Sigmoid colon (tissue), 3 donors: Measurements from ENCODE around the gene NOX5.

Experiments used
- POLR2A ChIP-seq, 2 donors: fragments of 450-650 bp; IDR thresholded peaks; one replicate each; pipeline ENCODE4 v1.6.1; 2016; ENCODE audit warnings: antibody characterized with exemption in 2 of 2, mild to moderate bottlenecking in 2 of 2, moderate library complexity in 2 of 2
- TF ChIP-seq, protein P1 (sequence below), 4 experiments: fragments of 450-650 bp in 3 of 4; fragments of 200-600 bp in 1 of 4; IDR thresholded peaks; one replicate each; pipeline ENCODE4 v1.5.1; 2016 to 2019; ENCODE audit warnings: antibody characterized with exemption in 4 of 4, mild to moderate bottlenecking in 3 of 4, moderate library complexity in 2 of 4

DNA sequence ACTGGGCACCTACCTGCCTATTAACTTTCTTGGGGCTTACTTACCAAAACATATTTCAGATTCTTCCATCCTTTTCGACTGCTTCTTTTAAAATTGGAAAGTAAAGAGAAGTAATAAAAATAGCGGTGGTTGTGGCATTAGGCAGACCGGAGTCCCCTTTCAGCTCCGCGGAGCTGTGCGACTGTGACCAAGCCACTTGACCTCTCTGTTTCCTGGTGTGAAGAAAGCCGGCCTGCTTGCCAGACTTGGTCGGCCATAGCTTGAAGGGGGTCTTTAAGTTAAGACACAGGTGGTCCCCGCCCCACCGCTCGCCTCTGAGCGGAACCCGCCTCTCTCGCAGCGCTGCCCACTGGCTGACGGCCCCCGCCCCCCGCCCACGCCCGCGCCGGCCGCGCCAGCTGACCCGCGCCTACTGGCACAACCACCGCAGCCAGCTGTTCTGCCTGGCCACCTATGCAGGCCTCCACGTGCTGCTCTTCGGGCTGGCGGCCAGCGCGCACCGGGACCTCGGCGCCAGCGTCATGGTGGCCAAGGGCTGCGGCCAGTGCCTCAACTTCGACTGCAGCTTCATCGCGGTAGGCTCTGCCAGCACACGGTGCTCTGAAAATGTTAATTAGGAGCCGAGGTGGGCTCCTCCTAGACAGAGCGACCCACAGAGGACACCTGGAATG, 18.3 kb downstream of the NOX5 start:
- TF ChIP-seq, protein P1, sequence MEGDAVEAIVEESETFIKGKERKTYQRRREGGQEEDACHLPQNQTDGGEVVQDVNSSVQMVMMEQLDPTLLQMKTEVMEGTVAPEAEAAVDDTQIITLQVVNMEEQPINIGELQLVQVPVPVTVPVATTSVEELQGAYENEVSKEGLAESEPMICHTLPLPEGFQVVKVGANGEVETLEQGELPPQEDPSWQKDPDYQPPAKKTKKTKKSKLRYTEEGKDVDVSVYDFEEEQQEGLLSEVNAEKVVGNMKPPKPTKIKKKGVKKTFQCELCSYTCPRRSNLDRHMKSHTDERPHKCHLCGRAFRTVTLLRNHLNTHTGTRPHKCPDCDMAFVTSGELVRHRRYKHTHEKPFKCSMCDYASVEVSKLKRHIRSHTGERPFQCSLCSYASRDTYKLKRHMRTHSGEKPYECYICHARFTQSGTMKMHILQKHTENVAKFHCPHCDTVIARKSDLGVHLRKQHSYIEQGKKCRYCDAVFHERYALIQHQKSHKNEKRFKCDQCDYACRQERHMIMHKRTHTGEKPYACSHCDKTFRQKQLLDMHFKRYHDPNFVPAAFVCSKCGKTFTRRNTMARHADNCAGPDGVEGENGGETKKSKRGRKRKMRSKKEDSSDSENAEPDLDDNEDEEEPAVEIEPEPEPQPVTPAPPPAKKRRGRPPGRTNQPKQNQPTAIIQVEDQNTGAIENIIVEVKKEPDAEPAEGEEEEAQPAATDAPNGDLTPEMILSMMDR (IDR thresholded peaks at IDR 0.05): no peak
- TF ChIP-seq POLR2A (IDR thresholded peaks at IDR 0.05): no peak
